Activated CD8-positive, alpha-beta T cell treated with anti-CD3 and anti-CD28 coated beads for 36 hours (primary cell): ENCODE measurements around the gene TLR10. TPM values are rescaled to one million over a fixed set of nuclear protein-coding genes. Genes with fewer than 3 reads are reported as not detected.

Experiments used
- ATAC-seq: fragments of 200-7000 bp; cut with Tn5 transposase; one replicate; pipeline ENCODE4 v1.10.0; 2021; ENCODE audit warnings: mild to moderate bottlenecking, moderate library complexity
- CTCF ChIA-PET: fragments of 350-600 bp; sonication (Branson Sonifier 250); formaldehyde crosslinking; loops from one replicate; lab custom pipeline; 2021; ENCODE audit warnings: antibody characterized with exemption; lab: Charles Lee
- POLR2A ChIA-PET: fragments of 350-600 bp; sonication (Branson Sonifier 250); formaldehyde crosslinking; loops from one replicate; lab custom pipeline; 2021; ENCODE audit warnings: antibody characterized with exemption; lab: Charles Lee
- DNase-seq: peaks from one replicate; pipeline ENCODE4 v3.0.0-alpha.2; 2020
- H3K27ac Mint-ChIP-seq: one replicate; pipeline ENCODE4 v1.8.0; 2021; ENCODE audit warnings: mild to moderate bottlenecking, mixed read lengths
- H3K27me3 Mint-ChIP-seq: one replicate; pipeline ENCODE4 v1.8.0; 2021; ENCODE audit warnings: mixed read lengths
- H3K36me3 Mint-ChIP-seq: one replicate; pipeline ENCODE4 v1.8.0; 2021; ENCODE audit warnings: low read depth, mixed read lengths
- H3K4me1 Mint-ChIP-seq: one replicate; pipeline ENCODE4 v1.8.0; 2021; ENCODE audit warnings: low read depth, mixed read lengths
- H3K4me3 Mint-ChIP-seq: one replicate; pipeline ENCODE4 v1.8.0; 2021; ENCODE audit warnings: mild to moderate bottlenecking, moderate library complexity, mixed read lengths
- H3K9me3 Mint-ChIP-seq: one replicate; pipeline ENCODE4 v1.8.0; 2021; ENCODE audit warnings: mixed read lengths
- intact Hi-C: fragments of 100-400 bp; cut with micrococcal nuclease; formaldehyde crosslinking; loops from one replicate; pipeline ENCODE4 v1.10.0; 2022
- total RNA-seq, 2 experiments: library from RNA; stranded (reverse); gene quantifications; one replicate each; pipeline ENCODE4 v1.2.3, GENCODE V29; 2021
- TF ChIP-seq, protein P1 (sequence below): fragments of 200-600 bp; IDR thresholded peaks from one replicate; pipeline ENCODE4 v1.8.0; 2022; ENCODE audit warnings: antibody characterized with exemption, mild to moderate bottlenecking

Gene TLR10
- total RNA-seq, 2 experiments from 2014 or later = 0.11 to 0.22 TPM

- Mint-ChIP-seq H3K36me3 (no peaks in the 10 kb centered on the region), H3K4me1 (peaks cover 15% of the 10 kb centered on the region), H3K27me3 (peaks cover 2% of the 10 kb centered on the region), H3K4me3 (no peak overlapping the region), H3K27ac (no peak overlapping the region), H3K9me3 (peaks cover 12% of the 10 kb centered on the region)
- CTCF ChIA-PET = interaction anchor here (0.6 to 4.4 kb wide), 4 partner anchors 25 to 555 kb away, joined by 3 to 28 read pairs (median 4); partner anchors contain the start of gene TLR1
- POLR2A ChIA-PET = no interaction called here
- intact Hi-C loops = loop anchor here (5.0 to 10.0 kb wide), 2 partner anchors 53 to 420 kb away; no protein-coding TSS in a partner anchor
- TF ChIP-seq, protein P1, sequence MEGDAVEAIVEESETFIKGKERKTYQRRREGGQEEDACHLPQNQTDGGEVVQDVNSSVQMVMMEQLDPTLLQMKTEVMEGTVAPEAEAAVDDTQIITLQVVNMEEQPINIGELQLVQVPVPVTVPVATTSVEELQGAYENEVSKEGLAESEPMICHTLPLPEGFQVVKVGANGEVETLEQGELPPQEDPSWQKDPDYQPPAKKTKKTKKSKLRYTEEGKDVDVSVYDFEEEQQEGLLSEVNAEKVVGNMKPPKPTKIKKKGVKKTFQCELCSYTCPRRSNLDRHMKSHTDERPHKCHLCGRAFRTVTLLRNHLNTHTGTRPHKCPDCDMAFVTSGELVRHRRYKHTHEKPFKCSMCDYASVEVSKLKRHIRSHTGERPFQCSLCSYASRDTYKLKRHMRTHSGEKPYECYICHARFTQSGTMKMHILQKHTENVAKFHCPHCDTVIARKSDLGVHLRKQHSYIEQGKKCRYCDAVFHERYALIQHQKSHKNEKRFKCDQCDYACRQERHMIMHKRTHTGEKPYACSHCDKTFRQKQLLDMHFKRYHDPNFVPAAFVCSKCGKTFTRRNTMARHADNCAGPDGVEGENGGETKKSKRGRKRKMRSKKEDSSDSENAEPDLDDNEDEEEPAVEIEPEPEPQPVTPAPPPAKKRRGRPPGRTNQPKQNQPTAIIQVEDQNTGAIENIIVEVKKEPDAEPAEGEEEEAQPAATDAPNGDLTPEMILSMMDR = no peak
- DNase-seq = no peak
- no peak for ATAC-seq
Measured at GRCh38 chr4:38734911-38735310, 47.9 kb downstream of the TLR10 start.

- Mint-ChIP-seq H3K36me3 (no peaks in the 10 kb centered on the region), H3K4me1 (peaks cover 15% of the 10 kb centered on the region), H3K4me3 (no peak overlapping the region), H3K27me3 (peaks cover 2% of the 10 kb centered on the region), H3K9me3 (peaks cover 12% of the 10 kb centered on the region), H3K27ac (no peak overlapping the region)
- TF ChIP-seq, protein P1 = no peak
- POLR2A ChIA-PET = no interaction called here
- CTCF ChIA-PET = interaction anchor here (0.6 to 4.4 kb wide), 4 partner anchors 25 to 555 kb away, joined by 3 to 28 read pairs (median 4); partner anchors contain the start of gene TLR1
- intact Hi-C loops = loop anchor here (5.0 to 10.0 kb wide), 2 partner anchors 52 to 420 kb away; no protein-coding TSS in a partner anchor
- ATAC-seq = no peak
- no peak for DNase-seq
Measured at GRCh38 chr4:38734446-38734845, 48.3 kb downstream of the TLR10 start.

DNA sequence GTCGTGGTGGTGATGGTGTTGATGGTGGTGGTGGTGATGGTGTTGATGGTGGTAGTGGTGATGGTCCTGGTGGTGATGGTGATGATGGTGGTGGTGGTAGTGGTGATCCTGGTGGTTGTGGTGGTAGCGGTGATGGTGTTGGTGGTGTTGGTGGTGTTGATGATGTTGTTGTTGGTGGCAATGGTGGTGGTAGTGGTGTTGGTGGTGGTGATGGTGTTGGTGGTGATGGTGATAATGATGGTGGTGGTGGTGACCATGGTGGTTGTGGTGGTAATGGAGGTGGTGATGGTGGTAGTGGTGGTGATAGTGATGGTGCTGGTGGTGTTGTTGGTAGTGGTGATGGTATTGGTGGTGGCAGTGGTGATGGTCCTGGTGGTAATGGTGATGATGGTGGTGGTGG is 49.1 kb downstream of the TLR10 start:
- intact Hi-C loops = loop anchor here (5.0 to 10.0 kb wide), 2 partner anchors 51 to 419 kb away; no protein-coding TSS in a partner anchor
- no peak overlapping the region for H3K27ac Mint-ChIP-seq

DNA sequence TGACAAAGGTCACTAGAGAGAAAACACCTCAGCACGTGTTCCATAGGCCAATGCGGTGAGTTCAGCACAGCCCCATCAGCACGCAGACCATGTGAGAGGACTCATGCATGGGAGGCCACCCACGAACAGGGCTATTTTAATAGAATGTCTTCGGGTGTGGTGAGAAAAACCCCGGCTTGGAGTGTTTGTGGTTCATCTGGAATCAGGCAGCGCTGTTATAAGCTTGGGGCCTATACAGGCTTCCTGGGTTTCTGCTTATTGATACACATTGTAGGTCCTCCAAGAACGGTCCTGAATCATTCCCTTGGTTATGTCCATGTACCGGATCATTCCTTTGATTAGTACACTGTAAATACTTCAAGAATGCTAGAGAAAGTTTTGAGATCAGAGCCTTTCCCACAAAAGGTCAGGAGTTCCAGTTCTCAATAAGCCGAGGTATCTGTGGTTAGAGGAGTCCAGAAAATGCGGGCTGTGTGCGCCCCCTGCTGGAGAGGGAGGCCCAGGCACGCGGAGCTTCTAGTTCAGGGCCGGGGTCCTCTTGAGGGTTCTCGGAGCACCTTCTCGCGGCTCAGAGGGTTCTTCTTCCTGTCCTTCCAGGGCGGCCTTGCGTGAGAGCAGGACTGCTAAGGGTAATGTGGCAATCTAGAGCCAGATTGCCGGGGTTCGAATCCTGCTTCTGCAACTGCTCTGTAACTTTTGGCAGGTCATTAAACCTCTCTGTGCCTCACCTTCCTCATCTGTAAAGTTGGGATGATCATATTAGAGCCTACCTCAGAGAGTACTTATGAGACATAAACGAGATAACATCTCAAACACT is 51.8 kb downstream of the TLR10 start:
- TF ChIP-seq, protein P1 = peak; percentile 99
- H3K36me3 Mint-ChIP-seq = no peaks in the 10 kb centered on the region
- CTCF ChIA-PET = interaction anchor here (0.5 to 7.1 kb wide), 33 partner anchors 9 to 889 kb away, joined by 3 to 136 read pairs (median 4); partner anchors contain the start of gene TLR10
- intact Hi-C loops = loop anchor here (1.0 to 10.0 kb wide), 4 partner anchors 49 to 668 kb away; no protein-coding TSS in a partner anchor
- H3K27ac Mint-ChIP-seq = peak overlapping the region; percentile 64
- POLR2A ChIA-PET = interaction anchor here (1.0 kb wide), 1 partner anchor 551 kb away, joined by 4 read pairs; no protein-coding TSS in a partner anchor
- H3K4me3 Mint-ChIP-seq = no peak overlapping the region
- peaks cover 12% of the 10 kb centered on the region for H3K9me3 Mint-ChIP-seq
- DNase-seq (peak; percentile 91), ATAC-seq (peak; percentile 93)
- H3K4me1 Mint-ChIP-seq = peaks cover 15% of the 10 kb centered on the region
- H3K27me3 Mint-ChIP-seq = peaks cover 2% of the 10 kb centered on the region

More for the DNA sequence above, 49.1 kb downstream of the TLR10 start:
- Mint-ChIP-seq H3K27me3 (peaks cover 2% of the 10 kb centered on the region), H3K4me3 (no peak overlapping the region), H3K4me1 (peaks cover 15% of the 10 kb centered on the region), H3K9me3 (peaks cover 12% of the 10 kb centered on the region), H3K36me3 (no peaks in the 10 kb centered on the region)
- CTCF ChIA-PET = interaction anchor here (4.4 kb wide), 1 partner anchor 554 kb away, joined by 28 read pairs; no protein-coding TSS in a partner anchor
- POLR2A ChIA-PET = no interaction called here
- TF ChIP-seq, protein P1 = no peak
- DNase-seq (no peak), ATAC-seq (no peak)
